Fibroblast of villous mesenchyme (primary cell): ENCODE measurements around the gene ZNF318. TPM values are rescaled to one million over a fixed set of nuclear protein-coding genes. Genes with fewer than 3 reads are reported as not detected.

Source experiments
- DNase-seq: peaks from one replicate; pipeline ENCODE4 v3.0.0-alpha.2; 2010; ENCODE audit warnings: low read depth
- H3K4me3 ChIP-seq: 2 replicates; pipeline ENCODE4 v1.5.1; 2011; ENCODE audit warnings: low read depth, mild to moderate bottlenecking, low read length
- CTCF ChIP-seq: IDR thresholded peaks from 2 replicates; pipeline ENCODE4 v1.5.1; 2012; ENCODE audit warnings: low read depth, mild to moderate bottlenecking, low read length; ENCODE audit not compliant: insufficient read depth
- total RNA-seq: library from RNA; depleted of rRNA; stranded (reverse); fragments of >200 nt; gene quantifications from 2 replicates; pipeline ENCODE4 v1.2.3, GENCODE V29; 2012

Gene ZNF318
- total RNA-seq, 1 donor = 12.5 TPM

GRCh38 chr6:43299338-43300293 lies 69.8 kb downstream of the ZNF318 start:
- H3K4me3 ChIP-seq = no peak overlapping the region
- DNase-seq = no peak
- no peak for TF ChIP-seq CTCF

GRCh38 chr6:43298565-43299337 lies 70.7 kb downstream of the ZNF318 start:
- DNase-seq = no peak
- no peak overlapping the region for H3K4me3 ChIP-seq
- no peak for TF ChIP-seq CTCF

GRCh38 chr6:43297644-43298564 lies 71.5 kb downstream of the ZNF318 start, which contains the start of gene SLC22A7:
Gene SLC22A7 (plus strand): TSS chr6:43298260. CDS start chr6:43298359, 99 bp downstream.
- DNase-seq = no peak
- TF ChIP-seq CTCF = no peak
- no peak within 1 kb of the TSS for H3K4me3 ChIP-seq

- no peak for DNase-seq
- TF ChIP-seq CTCF = no peak
- H3K4me3 ChIP-seq = no peak overlapping the region
Measured at GRCh38 chr6:43296780-43297497, 72.5 kb downstream of the ZNF318 start.

- H3K4me3 ChIP-seq = no peak overlapping the region
- no peak for TF ChIP-seq CTCF
- DNase-seq = no peak
Measured at GRCh38 chr6:43295456-43295855, 74.0 kb downstream of the ZNF318 start.

GRCh38 chr6:43294536-43294935 lies 74.9 kb downstream of the ZNF318 start:
- H3K4me3 ChIP-seq = no peak overlapping the region
- no peak for DNase-seq
- no peak for TF ChIP-seq CTCF
